HFF-Myc (cell line): ENCODE data around the gene ZSCAN2.

ENCODE experiments used
- DNase-seq: peaks from one replicate; pipeline ENCODE4 v3.0.0-alpha.2; 2011; ENCODE audit warnings: low read depth; ENCODE audit errors: extremely low read depth
- H3K4me3 ChIP-seq: replicated peaks from 2 replicates; pipeline ENCODE4 v1.5.1; 2011; ENCODE audit warnings: low read depth, mild to moderate bottlenecking, control low read depth, low read length
- TF ChIP-seq, protein P1 (sequence below): IDR thresholded peaks from 2 replicates; pipeline ENCODE4 v1.5.1; 2012; ENCODE audit warnings: mild to moderate bottlenecking, low read depth, low read length, control low read depth; ENCODE audit errors: missing control alignments

Gene ZSCAN2

GRCh38 chr15:84661001-84661400 is 60.2 kb downstream of the ZSCAN2 start:
- TF ChIP-seq, protein P1, sequence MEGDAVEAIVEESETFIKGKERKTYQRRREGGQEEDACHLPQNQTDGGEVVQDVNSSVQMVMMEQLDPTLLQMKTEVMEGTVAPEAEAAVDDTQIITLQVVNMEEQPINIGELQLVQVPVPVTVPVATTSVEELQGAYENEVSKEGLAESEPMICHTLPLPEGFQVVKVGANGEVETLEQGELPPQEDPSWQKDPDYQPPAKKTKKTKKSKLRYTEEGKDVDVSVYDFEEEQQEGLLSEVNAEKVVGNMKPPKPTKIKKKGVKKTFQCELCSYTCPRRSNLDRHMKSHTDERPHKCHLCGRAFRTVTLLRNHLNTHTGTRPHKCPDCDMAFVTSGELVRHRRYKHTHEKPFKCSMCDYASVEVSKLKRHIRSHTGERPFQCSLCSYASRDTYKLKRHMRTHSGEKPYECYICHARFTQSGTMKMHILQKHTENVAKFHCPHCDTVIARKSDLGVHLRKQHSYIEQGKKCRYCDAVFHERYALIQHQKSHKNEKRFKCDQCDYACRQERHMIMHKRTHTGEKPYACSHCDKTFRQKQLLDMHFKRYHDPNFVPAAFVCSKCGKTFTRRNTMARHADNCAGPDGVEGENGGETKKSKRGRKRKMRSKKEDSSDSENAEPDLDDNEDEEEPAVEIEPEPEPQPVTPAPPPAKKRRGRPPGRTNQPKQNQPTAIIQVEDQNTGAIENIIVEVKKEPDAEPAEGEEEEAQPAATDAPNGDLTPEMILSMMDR: no peak
- no peak for DNase-seq
- H3K4me3 ChIP-seq: no peak overlapping the region

DNA sequence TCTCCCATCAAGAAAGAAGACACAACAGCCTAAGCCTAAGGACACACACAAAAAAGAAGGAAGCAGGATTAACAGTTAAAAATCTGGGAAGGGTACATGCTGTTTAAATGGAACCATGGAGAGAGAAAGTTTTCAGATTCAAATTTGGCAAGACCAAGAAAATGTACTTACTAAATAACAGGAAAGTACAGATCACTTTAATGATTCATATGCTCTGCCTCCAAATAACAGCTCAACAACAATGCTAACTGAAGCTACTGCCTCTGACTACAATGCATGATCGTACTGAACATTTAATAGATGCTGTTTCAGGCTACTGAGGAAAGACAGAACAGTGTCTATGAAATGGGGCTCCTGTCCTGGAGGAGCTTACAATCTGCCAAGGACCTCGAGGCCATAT is 65.6 kb downstream of the ZSCAN2 start:
- H3K4me3 ChIP-seq: no peak overlapping the region
- DNase-seq: no peak
- TF ChIP-seq, protein P1: no peak

- no peak overlapping the region for H3K4me3 ChIP-seq
- DNase-seq: no peak
- TF ChIP-seq, protein P1: no peak
These were observed 67.6 kb downstream of the ZSCAN2 start for GRCh38 chr15:84668221-84668982.

GRCh38 chr15:84669726-84670125 is 68.9 kb downstream of the ZSCAN2 start:
- TF ChIP-seq, protein P1: no peak
- H3K4me3 ChIP-seq: no peak overlapping the region
- DNase-seq: no peak

DNA sequence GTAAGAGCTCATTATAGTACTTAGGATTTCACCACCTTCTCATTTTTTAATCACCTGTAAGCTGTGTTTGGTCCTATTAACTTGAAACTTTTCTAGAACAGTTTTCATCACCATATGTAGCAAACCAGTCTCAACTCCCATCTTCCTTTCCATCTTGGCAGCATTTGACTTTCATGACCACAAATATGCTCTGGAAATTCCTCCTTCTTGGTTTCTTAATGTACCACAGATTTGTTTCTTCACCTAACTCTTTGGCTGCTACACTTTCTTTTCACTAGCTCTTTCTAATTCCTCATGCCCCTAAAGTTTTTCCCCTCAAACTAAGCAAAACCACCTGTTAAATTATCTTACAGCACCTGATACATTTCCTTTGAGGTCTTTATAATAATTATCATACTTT is 70.4 kb downstream of the ZSCAN2 start:
- H3K4me3 ChIP-seq: no peak overlapping the region
- TF ChIP-seq, protein P1: no peak
- DNase-seq: no peak
